Suprapubic skin (tissue), 4 donors: ENCODE data around the gene TDP1. TPM values are rescaled to one million over a fixed set of nuclear protein-coding genes. Genes with fewer than 3 reads are reported as not detected.

ENCODE experiments used
- DNase-seq, 2 donors: peaks; one replicate each; pipeline ENCODE4 v3.0.0-alpha.2; 2019; ENCODE audit warnings: low spot score in 2 of 2
- H3K27ac ChIP-seq: fragments of 200-600 bp; sonication (generic); one replicate; pipeline ENCODE4 v1.5.1; 2019
- H3K27me3 ChIP-seq: fragments of 200-600 bp; sonication (generic); one replicate; pipeline ENCODE4 v1.5.1; 2019
- H3K36me3 ChIP-seq: fragments of 200-600 bp; sonication (generic); one replicate; pipeline ENCODE4 v1.5.1; 2019
- H3K4me1 ChIP-seq: fragments of 200-600 bp; sonication (generic); one replicate; pipeline ENCODE4 v1.5.1; 2019
- H3K4me3 ChIP-seq: fragments of 200-600 bp; sonication (generic); one replicate; pipeline ENCODE4 v1.5.1; 2019; ENCODE audit warnings: mild to moderate bottlenecking
- H3K9me3 ChIP-seq: fragments of 200-600 bp; sonication (generic); one replicate; pipeline ENCODE4 v1.5.1; 2019
- CTCF ChIP-seq, 2 donors: fragments of 200-600 bp in 1 of 2; fragments of 450-650 bp in 1 of 2; sonication (generic) in 1 of 2; IDR thresholded peaks; one replicate each; pipeline ENCODE4 v1.5.1; 2016 to 2019; ENCODE audit warnings: antibody characterized with exemption in 2 of 2, mild to moderate bottlenecking in 1 of 2, moderate library complexity in 1 of 2
- EP300 ChIP-seq: sonication (generic); formaldehyde crosslinking; IDR thresholded peaks from one replicate; pipeline ENCODE4 v1.6.1; 2017; ENCODE audit warnings: antibody characterized with exemption
- POLR2A ChIP-seq, 2 donors: fragments of 450-650 bp; IDR thresholded peaks; one replicate each; pipeline ENCODE4 v1.6.1; 2017; ENCODE audit warnings: antibody characterized with exemption in 2 of 2, mild to moderate bottlenecking in 2 of 2, moderate library complexity in 2 of 2
- POLR2AphosphoS5 ChIP-seq, 3 donors: sonication (generic); formaldehyde crosslinking; IDR thresholded peaks; one replicate each; pipeline ENCODE4 v1.6.1; 2017; ENCODE audit warnings: antibody characterized with exemption in 3 of 3
- WGBS: methylation state at CpG from one replicate; pipeline ENCODE4 v1.1.5; 2018; 5-methylcytosine and 5-hydroxymethylcytosine counted together
- total RNA-seq, 4 donors: library from RNA; depleted of rRNA; stranded (reverse); fragments of >200 nt; gene quantifications; one replicate each; pipeline ENCODE4 v1.1.0, GENCODE V29; 2016

Gene TDP1
- total RNA-seq, 4 donors from 2014 or later = 10.8 to 25.8 (median 18.1) TPM

GRCh38 chr14:89960914-89961313 lies 5.2 kb downstream of the TDP1 start:
- H3K27ac ChIP-seq = no peak overlapping the region
- no peak for TF ChIP-seq POLR2A (IDR thresholded peaks at IDR 0.05)
- TF ChIP-seq EP300 = no peak
- no peak for TF ChIP-seq POLR2AphosphoS5 (IDR thresholded peaks at IDR 0.05)
- TF ChIP-seq CTCF (IDR thresholded peaks at IDR 0.05) = no peak
- 84% methylated on average over 3 of the region's 3 CpGs for WGBS

GRCh38 chr14:89963288-89963978 lies 7.7 kb downstream of the TDP1 start:
- TF ChIP-seq POLR2A (IDR thresholded peaks at IDR 0.05) (no peak), CTCF (IDR thresholded peaks at IDR 0.05) (no peak), POLR2AphosphoS5 (IDR thresholded peaks at IDR 0.05) (no peak), EP300 (no peak)
- H3K9me3 ChIP-seq = no peaks in the 10 kb centered on the region
- no peak for DNase-seq
- no peak overlapping the region for H3K4me3 ChIP-seq
- no peaks in the 10 kb centered on the region for H3K4me1 ChIP-seq
- H3K27ac ChIP-seq = no peak overlapping the region
- 94% methylated on average over 10 of the region's 10 CpGs for WGBS
- no peaks in the 10 kb centered on the region for H3K27me3 ChIP-seq
- H3K36me3 ChIP-seq = peaks cover 21% of the 10 kb centered on the region

More at GRCh38 chr14:89960914-89961313, 5.2 kb downstream of the TDP1 start:
- Histone ChIP-seq H3K9me3 (no peaks in the 10 kb centered on the region), H3K4me1 (peaks cover 14% of the 10 kb centered on the region), H3K27me3 (no peaks in the 10 kb centered on the region), H3K36me3 (peaks cover 17% of the 10 kb centered on the region), H3K4me3 (no peak overlapping the region)
- no peak for DNase-seq

GRCh38 chr14:89965839-89966238 lies 10.1 kb downstream of the TDP1 start:
- no peak for TF ChIP-seq POLR2AphosphoS5 (IDR thresholded peaks at IDR 0.05)
- TF ChIP-seq CTCF (IDR thresholded peaks at IDR 0.05) = no peak
- Histone ChIP-seq H3K4me3 (no peak overlapping the region), H3K27ac (no peak overlapping the region), H3K9me3 (no peaks in the 10 kb centered on the region), H3K27me3 (no peaks in the 10 kb centered on the region), H3K36me3 (peaks cover 33% of the 10 kb centered on the region), H3K4me1 (no peaks in the 10 kb centered on the region)
- WGBS = 96% methylated on average over 1 of the region's 1 CpG
- no peak for DNase-seq

- Histone ChIP-seq H3K4me1 (no peaks in the 10 kb centered on the region), H3K4me3 (no peak overlapping the region), H3K27ac (no peak overlapping the region), H3K27me3 (no peaks in the 10 kb centered on the region), H3K36me3 (peaks cover 63% of the 10 kb centered on the region), H3K9me3 (no peaks in the 10 kb centered on the region)
- DNase-seq = no peak
- TF ChIP-seq POLR2A (IDR thresholded peaks at IDR 0.05) (no peak), POLR2AphosphoS5 (IDR thresholded peaks at IDR 0.05) (no peak), CTCF (IDR thresholded peaks at IDR 0.05) (peak; percentile 69 to 70), EP300 (no peak)
- WGBS = 60% methylated on average over 6 of the region's 7 CpGs
Observed at GRCh38 chr14:89973234-89973823, 17.6 kb downstream of the TDP1 start.

- DNase-seq = no peak
- Histone ChIP-seq H3K4me1 (no peaks in the 10 kb centered on the region), H3K9me3 (no peaks in the 10 kb centered on the region), H3K27ac (no peak overlapping the region), H3K4me3 (no peak overlapping the region), H3K36me3 (peaks cover 69% of the 10 kb centered on the region), H3K27me3 (no peaks in the 10 kb centered on the region)
- no peak for TF ChIP-seq POLR2A (IDR thresholded peaks at IDR 0.05)
- no peak for TF ChIP-seq POLR2AphosphoS5 (IDR thresholded peaks at IDR 0.05)
- no peak for TF ChIP-seq EP300
- TF ChIP-seq CTCF (IDR thresholded peaks at IDR 0.05) = no peak
- 94% methylated on average over 4 of the region's 4 CpGs for WGBS
Observed at GRCh38 chr14:89977668-89978067, 21.9 kb downstream of the TDP1 start.
